ENCODE data around the gene DNM3. TPM values are rescaled to one million over a fixed set of nuclear protein-coding genes. Genes with fewer than 3 reads are reported as not detected.

The DNM3 gene
- total and polyA plus RNA-seq, 2 experiments from 2014 or later, result 0.11 to 1.4 TPM

- WGBS, 2 experiments (ENCODE audit: low coverage in 1 of 2, low lambda C conversion rate in 2 of 2, missing lambda C conversion rate in 2 of 2), result 64 to 68% methylated on average over 3 of the region's 3 CpGs
Measured at GRCh38 chr1:172442843-172443565, 601.7 kb downstream of the DNM3 start.

GRCh38 chr1:172443666-172444453, 602.6 kb downstream of the DNM3 start, which contains the start of gene PIGC:
TSS of gene PIGC (minus strand) at chr1:172444069. CDS start at chr1:172442622, 1,447 bp downstream.
- 8% methylated on average over 41 to 43 of the region's 43 CpGs for WGBS, 2 experiments (ENCODE audit: low coverage in 1 of 2, low lambda C conversion rate in 2 of 2, missing lambda C conversion rate in 2 of 2)
- H3K9me3 ChIP-seq (ENCODE audit: low read depth), result no peaks in the 10 kb centered on the region
- H3K9me2 ChIP-seq (ENCODE audit: insufficient read depth), result no peaks in the 10 kb centered on the region
- H4K20me1 ChIP-seq (ENCODE audit: insufficient read depth), result no peaks in the 10 kb centered on the region
- H3K9ac ChIP-seq, result peak within 1 kb of the TSS; percentile 97
- DNase-seq, result peak; percentile 96
- no peaks in the 10 kb centered on the region for H3K36me3 ChIP-seq (ENCODE audit: low read depth)
- no peaks in the 10 kb centered on the region for H3K27me3 ChIP-seq (replicated peaks; ENCODE audit: insufficient read depth)
- in situ Hi-C loops (cut with MboI), result no loop called here
- peak within 1 kb of the TSS; percentile 84 for H3K4me2 ChIP-seq (ENCODE audit: unreplicated experiment)
- 0 out of 2 replicates have a peak within 1 kb of the TSS, but pooled peaks have one; percentile 14 for H3K27ac ChIP-seq
- peaks cover 7% of the 10 kb centered on the region; the same call in 1 of the 2 replicates for H3K4me1 ChIP-seq (ENCODE audit: insufficient read depth)
- no peaks in the 10 kb centered on the region for H3F3A ChIP-seq (ENCODE audit: insufficient read depth)
- no peak for TF ChIP-seq EZH2 (IDR thresholded peaks at IDR 0.05; ENCODE audit: insufficient read depth, poor library complexity, severe bottlenecking)
- no peak for TF ChIP-seq EZH2phosphoT487 (IDR thresholded peaks at IDR 0.05; ENCODE audit: insufficient read depth, low read depth)
- peak within 1 kb of the TSS; percentile 97 for H2AFZ ChIP-seq
- peak within 1 kb of the TSS; percentile 95 for H3K4me3 ChIP-seq
- peaks cover 54% of the 10 kb centered on the region for H3K79me2 ChIP-seq (ENCODE audit: insufficient read depth)

More at GRCh38 chr1:172442843-172443565, 601.7 kb downstream of the DNM3 start:
- in situ Hi-C loops (cut with MboI), result no loop called here
- no peaks in the 10 kb centered on the region for H4K20me1 ChIP-seq (ENCODE audit: insufficient read depth)
- H3K9me3 ChIP-seq (ENCODE audit: low read depth), result no peaks in the 10 kb centered on the region
- H3K4me2 ChIP-seq (ENCODE audit: unreplicated experiment), result peak overlapping the region; percentile 84
- H2AFZ ChIP-seq, result peak overlapping the region; percentile 97
- H3K9me2 ChIP-seq (ENCODE audit: insufficient read depth), result no peaks in the 10 kb centered on the region
- H3K9ac ChIP-seq, result peak overlapping the region; percentile 97
- H3K27me3 ChIP-seq (replicated peaks; ENCODE audit: insufficient read depth), result no peaks in the 10 kb centered on the region
- peaks cover 62% of the 10 kb centered on the region for H3K79me2 ChIP-seq (ENCODE audit: insufficient read depth)
- H3K27ac ChIP-seq, result no peak overlapping the region
- peak; percentile 8 for DNase-seq
- peaks cover 7% of the 10 kb centered on the region; the same call in 1 of the 2 replicates for H3K4me1 ChIP-seq (ENCODE audit: insufficient read depth)
- peak overlapping the region; percentile 95 for H3K4me3 ChIP-seq
- no peaks in the 10 kb centered on the region for H3K36me3 ChIP-seq (ENCODE audit: low read depth)
- no peaks in the 10 kb centered on the region; the same call in 1 of the 2 replicates for H3F3A ChIP-seq (ENCODE audit: insufficient read depth)
- TF ChIP-seq EZH2 (IDR thresholded peaks at IDR 0.05; ENCODE audit: insufficient read depth, poor library complexity, severe bottlenecking) (no peak), EZH2phosphoT487 (IDR thresholded peaks at IDR 0.05; ENCODE audit: insufficient read depth, low read depth) (no peak)

- Histone ChIP-seq H3K9me2 (ENCODE audit: insufficient read depth) (no peaks in the 10 kb centered on the region), H3K9ac (no peak overlapping the region), H3K4me3 (no peak overlapping the region), H3K36me3 (ENCODE audit: low read depth) (no peaks in the 10 kb centered on the region), H3K4me2 (ENCODE audit: unreplicated experiment) (no peak overlapping the region), H3F3A (ENCODE audit: insufficient read depth) (0 out of 2 replicates have a peak, but pooled peaks cover 3% of the 10 kb centered on the region), H3K4me1 (ENCODE audit: insufficient read depth) (peaks cover 19% of the 10 kb centered on the region), H3K27me3 (replicated peaks; ENCODE audit: insufficient read depth) (no peaks in the 10 kb centered on the region), H3K9me3 (ENCODE audit: low read depth) (no peaks in the 10 kb centered on the region), H3K27ac (no peak overlapping the region), H3K79me2 (ENCODE audit: insufficient read depth) (peaks cover 27% of the 10 kb centered on the region), H2AFZ (no peak overlapping the region), H4K20me1 (ENCODE audit: insufficient read depth) (no peaks in the 10 kb centered on the region)
- WGBS, 2 experiments (ENCODE audit: low coverage in 1 of 2, low lambda C conversion rate in 2 of 2, missing lambda C conversion rate in 2 of 2), result 63 to 75% methylated on average over 3 of the region's 3 CpGs
- TF ChIP-seq EZH2 (IDR thresholded peaks at IDR 0.05; ENCODE audit: insufficient read depth, poor library complexity, severe bottlenecking) (no peak), EZH2phosphoT487 (IDR thresholded peaks at IDR 0.05; ENCODE audit: insufficient read depth, low read depth) (no peak)
- no peak for DNase-seq
- in situ Hi-C loops (cut with MboI), result no loop called here
Measured at GRCh38 chr1:172446547-172446946, 605.2 kb downstream of the DNM3 start.

- H4K20me1 ChIP-seq (ENCODE audit: insufficient read depth), result no peaks in the 10 kb centered on the region
- no peaks in the 10 kb centered on the region for H3K27me3 ChIP-seq (replicated peaks; ENCODE audit: insufficient read depth)
- H3K9me3 ChIP-seq (ENCODE audit: low read depth), result no peaks in the 10 kb centered on the region
- no peak overlapping the region for H2AFZ ChIP-seq
- no peak for TF ChIP-seq EZH2phosphoT487 (IDR thresholded peaks at IDR 0.05; ENCODE audit: insufficient read depth, low read depth)
- no peak for TF ChIP-seq EZH2 (IDR thresholded peaks at IDR 0.05; ENCODE audit: insufficient read depth, poor library complexity, severe bottlenecking)
- H3K9ac ChIP-seq, result no peak overlapping the region
- no peak overlapping the region for H3K4me2 ChIP-seq (ENCODE audit: unreplicated experiment)
- in situ Hi-C loops (cut with MboI), result no loop called here
- H3K36me3 ChIP-seq (ENCODE audit: low read depth), result no peaks in the 10 kb centered on the region
- no peak for DNase-seq
- peaks cover 16% of the 10 kb centered on the region for H3K79me2 ChIP-seq (ENCODE audit: insufficient read depth)
- no peaks in the 10 kb centered on the region for H3K9me2 ChIP-seq (ENCODE audit: insufficient read depth)
- no peak overlapping the region for H3K27ac ChIP-seq
- H3K4me1 ChIP-seq (ENCODE audit: insufficient read depth), result peaks cover 20% of the 10 kb centered on the region
- H3F3A ChIP-seq (ENCODE audit: insufficient read depth), result 0 out of 2 replicates have a peak, but pooled peaks cover 6% of the 10 kb centered on the region
- H3K4me3 ChIP-seq, result no peak overlapping the region
- WGBS, 2 experiments (ENCODE audit: low coverage in 1 of 2, low lambda C conversion rate in 2 of 2, missing lambda C conversion rate in 2 of 2), result 90 to 93% methylated on average over 2 of the region's 2 CpGs
Measured at GRCh38 chr1:172447641-172448040, 606.3 kb downstream of the DNM3 start.

All from GM23248 (cell line).